Measurements from ENCODE around the gene TBC1D22A.

DNA sequence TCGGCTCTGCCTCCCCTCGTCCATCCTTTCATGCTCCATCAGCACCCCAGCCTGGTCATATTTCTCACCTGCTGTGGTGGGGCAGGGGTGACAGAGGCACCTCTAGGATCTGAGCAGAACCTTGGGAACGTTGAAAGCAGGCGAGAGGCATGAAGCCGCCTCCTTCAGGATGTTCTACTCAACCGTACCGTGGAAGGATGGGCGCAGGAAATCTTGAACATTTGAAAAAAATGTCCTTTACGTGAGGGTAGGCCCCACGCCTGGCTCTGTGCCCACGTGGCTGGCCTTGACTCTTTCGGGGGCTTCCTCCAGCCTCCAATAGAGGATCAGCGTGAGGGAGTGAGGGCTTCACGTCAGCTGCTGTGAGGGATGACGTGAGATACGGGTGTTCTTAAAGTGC lies 90.7 kb downstream of the TBC1D22A start:
- no peak for TF ChIP-seq CREB5 (CRISPR knock-in tag; IDR thresholded peaks at IDR 0.05; ENCODE audit: low read depth)
- no peak for TF ChIP-seq CSRNP3 (CRISPR knock-in tag; IDR thresholded peaks at IDR 0.05)
- no peak for TF ChIP-seq OSR1 (CRISPR knock-in tag; IDR thresholded peaks at IDR 0.05)
- no peak for TF ChIP-seq BACH2 (CRISPR knock-in tag; IDR thresholded peaks at IDR 0.05; ENCODE audit: borderline replicate concordance)
- no peak for TF ChIP-seq GLIS3 (CRISPR knock-in tag; IDR thresholded peaks at IDR 0.05)
- TF ChIP-seq TSHZ2 (CRISPR knock-in tag; IDR thresholded peaks at IDR 0.05), result no peak
